DOHH2 (cell line): ENCODE results near the gene CBX4.

Source experiments
- H3F3A ChIP-seq: fragments of 200-600 bp; sonication (generic), shearing (Covaris generic); 2 replicates; pipeline ENCODE4 v1.6.0; 2016; ENCODE audit warnings: antibody characterized with exemption, mild to moderate bottlenecking; ENCODE audit not compliant: control insufficient read depth, insufficient read depth
- H3K27ac ChIP-seq: fragments of 200-600 bp; sonication (generic); 2 replicates; pipeline ENCODE4 v1.5.1; 2014; ENCODE audit warnings: low read depth, mild to moderate bottlenecking, low read length, moderate library complexity
- H3K27me3 ChIP-seq: fragments of 200-600 bp; sonication (generic); 2 replicates; pipeline ENCODE4 v1.6.1; 2014; ENCODE audit warnings: mild to moderate bottlenecking, low read length, mixed read lengths; ENCODE audit not compliant: control insufficient read depth
- H3K36me3 ChIP-seq: fragments of 200-600 bp; sonication (generic); 2 replicates; pipeline ENCODE4 v1.6.1; 2014; ENCODE audit warnings: mild to moderate bottlenecking, low read length, moderate library complexity, mixed read lengths; ENCODE audit not compliant: control insufficient read depth
- H3K4me1 ChIP-seq: fragments of 200-600 bp; sonication (generic); 2 replicates; pipeline ENCODE4 v1.6.1; 2014; ENCODE audit warnings: mild to moderate bottlenecking, low read length, mixed read lengths; ENCODE audit not compliant: control insufficient read depth
- H3K4me2 ChIP-seq: fragments of 200-600 bp; sonication (generic); 2 replicates; pipeline ENCODE4 v1.6.0; 2014; ENCODE audit warnings: mild to moderate bottlenecking, low read length, moderate library complexity
- H3K4me3 ChIP-seq: fragments of 200-600 bp; sonication (generic); 2 replicates; pipeline ENCODE4 v1.5.1; 2014; ENCODE audit warnings: mild to moderate bottlenecking, low read length, mixed read lengths
- H3K79me2 ChIP-seq: fragments of 200-600 bp; sonication (generic); 2 replicates; pipeline ENCODE4 v1.6.1; 2014; ENCODE audit warnings: mild to moderate bottlenecking, low read length, mixed read lengths; ENCODE audit not compliant: control insufficient read depth
- H3K9me2 ChIP-seq: fragments of 200-600 bp; sonication (generic); replicated peaks from 2 replicates; pipeline ENCODE4 v1.6.1; 2014; ENCODE audit warnings: mild to moderate bottlenecking, low read length, mixed read lengths; ENCODE audit not compliant: control insufficient read depth
- H3K9me3 ChIP-seq: fragments of 200-600 bp; sonication (generic); 2 replicates; pipeline ENCODE4 v1.6.1; 2014; ENCODE audit warnings: antibody characterized with exemption, low read length, mixed read lengths; ENCODE audit not compliant: control insufficient read depth, insufficient read depth
- H4K20me1 ChIP-seq: fragments of 200-600 bp; sonication (generic); 2 replicates; pipeline ENCODE4 v1.6.0; 2014; ENCODE audit warnings: low read depth, mild to moderate bottlenecking, antibody characterized with exemption, low read length, moderate library complexity; ENCODE audit not compliant: control insufficient read depth, insufficient read depth
- CTCF ChIP-seq: fragments of 200-600 bp; sonication (generic); IDR thresholded peaks from one replicate; pipeline ENCODE4 v1.5.1; 2014; ENCODE audit warnings: antibody characterized with exemption, mild to moderate bottlenecking, low read depth, low read length; ENCODE audit not compliant: poor library complexity, severe bottlenecking
- EZH2phosphoT487 ChIP-seq: fragments of 200-600 bp; sonication (generic); IDR thresholded peaks from 2 replicates; pipeline ENCODE4 v1.6.1; 2017; ENCODE audit warnings: borderline replicate concordance, mild to moderate bottlenecking, antibody characterized with exemption, low read length, moderate library complexity, mixed read lengths

The CBX4 gene

GRCh38 chr17:79809530-79810129 lies 29.6 kb downstream of the CBX4 start:
- peaks cover 9% of the 10 kb centered on the region for H3F3A ChIP-seq
- no peak overlapping the region for H3K27ac ChIP-seq
- no peaks in the 10 kb centered on the region for H4K20me1 ChIP-seq
- H3K27me3 ChIP-seq, result peaks cover 73% of the 10 kb centered on the region
- no peak overlapping the region for H3K4me3 ChIP-seq
- H3K9me3 ChIP-seq, result no peaks in the 10 kb centered on the region
- TF ChIP-seq EZH2phosphoT487 (no peak), CTCF (no peak)
- no peaks in the 10 kb centered on the region for H3K79me2 ChIP-seq
- H3K4me2 ChIP-seq, result peak overlapping the region; percentile 34; the same call in 1 of the 2 replicates
- H3K4me1 ChIP-seq, result peaks cover 58% of the 10 kb centered on the region
- H3K9me2 ChIP-seq, result no peaks in the 10 kb centered on the region
- no peaks in the 10 kb centered on the region for H3K36me3 ChIP-seq

- no peaks in the 10 kb centered on the region for H3K9me2 ChIP-seq
- H3K9me3 ChIP-seq, result no peaks in the 10 kb centered on the region
- H4K20me1 ChIP-seq, result no peaks in the 10 kb centered on the region
- peaks cover 10% of the 10 kb centered on the region for H3F3A ChIP-seq
- peaks cover 70% of the 10 kb centered on the region for H3K27me3 ChIP-seq
- TF ChIP-seq CTCF, result no peak
- no peak for TF ChIP-seq EZH2phosphoT487
- peaks cover 62% of the 10 kb centered on the region for H3K4me1 ChIP-seq
- no peaks in the 10 kb centered on the region for H3K79me2 ChIP-seq
- H3K36me3 ChIP-seq, result no peaks in the 10 kb centered on the region
- H3K4me2 ChIP-seq, result no peak overlapping the region
- no peak overlapping the region for H3K27ac ChIP-seq
- no peak overlapping the region for H3K4me3 ChIP-seq
These were observed 30.3 kb downstream of the CBX4 start for GRCh38 chr17:79808763-79809529.

GRCh38 chr17:79806863-79807720 lies 32.1 kb downstream of the CBX4 start:
- H3K27me3 ChIP-seq, result peaks cover 61% of the 10 kb centered on the region
- H3K4me2 ChIP-seq, result no peak overlapping the region
- no peaks in the 10 kb centered on the region for H3K9me2 ChIP-seq
- TF ChIP-seq EZH2phosphoT487 (no peak), CTCF (no peak)
- H3K36me3 ChIP-seq, result no peaks in the 10 kb centered on the region
- peaks cover 60% of the 10 kb centered on the region for H3K4me1 ChIP-seq
- H3F3A ChIP-seq, result peaks cover 10% of the 10 kb centered on the region
- no peaks in the 10 kb centered on the region for H4K20me1 ChIP-seq
- H3K9me3 ChIP-seq, result no peaks in the 10 kb centered on the region
- H3K27ac ChIP-seq, result no peak overlapping the region
- H3K4me3 ChIP-seq, result no peak overlapping the region
- H3K79me2 ChIP-seq, result no peaks in the 10 kb centered on the region
